ENCODE data around the gene IHH. TPM values are rescaled to one million over a fixed set of nuclear protein-coding genes. Genes with fewer than 3 reads are reported as not detected.

The IHH gene
- total and polyA plus RNA-seq, 2 of the 8 experiments (the other 6 are each of a cell fraction or from before 2014, with no cell fraction given), result 0.03 TPM; not detected in 1

- no peak for TF ChIP-seq CHD7 (IDR thresholded peaks at IDR 0.05; ENCODE audit: insufficient replicate concordance, low read length)
- no peak for TF ChIP-seq BRCA1 (IDR thresholded peaks at IDR 0.05; ENCODE audit: low read depth, low read length)
- TF ChIP-seq CREB1 (IDR thresholded peaks at IDR 0.05), result no peak
- TF ChIP-seq USF2 (IDR thresholded peaks at IDR 0.05; ENCODE audit: low read length), result no peak
- TF ChIP-seq CTCF (IDR thresholded peaks at IDR 0.05; ENCODE audit: control extremely low read depth in 1 of 3, insufficient read depth in 1 of 3, low read depth in 1 of 3, low read length in 3 of 3), result no peak
- TF ChIP-seq SRF (IDR thresholded peaks at IDR 0.05; ENCODE audit: low read depth, low read length), result no peak
- TF ChIP-seq BACH1 (IDR thresholded peaks at IDR 0.05; ENCODE audit: low read length), result no peak
Observed at GRCh38 chr2:219071131-219071816, 10.6 kb upstream of the IHH start (continued).

Measured in H1 (cell line).